Mucosa of rectum (tissue), 2 donors: ENCODE measurements around the gene CEACAM1.
"Not testable (repeated sequence)": the region's sequence is repeated elsewhere in the genome, so short reads cannot be mapped to it uniquely, and the experiment has no call there.

Source experiments
- H3K27ac ChIP-seq, 2 donors: one replicate each; pipeline ENCODE4 v1.7.0; 2013; ENCODE audit warnings: inconsistent platforms in 2 of 2, low read depth in 2 of 2, low read length in 2 of 2
- H3K27me3 ChIP-seq, 2 donors: one replicate each; pipeline ENCODE4 v1.7.0; 2013; ENCODE audit warnings: low read length in 2 of 2; ENCODE audit not compliant: control insufficient read depth in 2 of 2, insufficient read depth in 2 of 2
- H3K36me3 ChIP-seq, 2 donors: one replicate each; pipeline ENCODE4 v1.7.0; 2013; ENCODE audit warnings: low read length in 2 of 2; ENCODE audit not compliant: control insufficient read depth in 2 of 2, insufficient read depth in 2 of 2
- H3K4me1 ChIP-seq, 2 donors: one replicate each; pipeline ENCODE4 v1.7.0; 2013; ENCODE audit warnings: low read length in 2 of 2, mild to moderate bottlenecking in 1 of 2; ENCODE audit not compliant: control insufficient read depth in 2 of 2, insufficient read depth in 2 of 2
- H3K4me3 ChIP-seq, 2 donors: one replicate each; pipeline ENCODE4 v1.7.0; 2013; ENCODE audit warnings: low read length in 2 of 2
- H3K9ac ChIP-seq, 2 donors: one replicate each; pipeline ENCODE4 v1.7.0; 2013; ENCODE audit warnings: low read length in 2 of 2, low read depth in 1 of 2, mild to moderate bottlenecking in 1 of 2
- H3K9me3 ChIP-seq, 2 donors: one replicate each; pipeline ENCODE4 v1.7.0; 2013; ENCODE audit warnings: low read length in 2 of 2; ENCODE audit not compliant: control insufficient read depth in 2 of 2
- donor health status: healthy.
- donor health status: Normal muscosa, but diverticular disease.

The CEACAM1 gene

DNA sequence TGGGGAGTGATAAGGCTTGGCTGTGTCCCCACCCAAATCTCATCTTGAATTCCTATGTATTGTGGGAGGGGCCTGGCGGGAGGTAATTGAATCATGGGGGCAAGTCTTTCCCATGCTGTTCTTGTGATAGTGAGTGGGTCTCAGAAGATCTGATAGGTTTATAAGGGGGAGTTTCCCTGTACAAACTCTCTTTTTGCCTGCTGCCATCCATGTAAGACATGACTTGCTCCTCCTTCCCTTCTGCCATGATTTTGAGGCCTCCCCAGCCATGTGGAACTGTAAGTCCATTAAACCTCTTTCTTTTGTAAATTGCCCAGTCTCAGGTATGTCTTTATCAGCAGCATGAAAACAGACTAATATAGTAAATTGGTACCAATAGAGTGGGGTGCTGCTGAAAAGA is 20.8 kb upstream of the CEACAM1 start:
- not testable (repeated sequence) for H3K27ac ChIP-seq, H3K9me3 ChIP-seq, H3K36me3 ChIP-seq, H3K27me3 ChIP-seq, H3K4me3 ChIP-seq, H3K9ac ChIP-seq, H3K4me1 ChIP-seq

GRCh38 chr19:42548552-42548951 is 20.3 kb upstream of the CEACAM1 start:
- no peak overlapping the region for H3K27ac ChIP-seq
- H3K9ac ChIP-seq: no peak overlapping the region
- H3K9me3 ChIP-seq: no peaks in the 10 kb centered on the region
- H3K27me3 ChIP-seq: peaks cover 0 to 6% of the 10 kb centered on the region in 2 donors
- H3K4me1 ChIP-seq: no peaks in the 10 kb centered on the region
- no peaks in the 10 kb centered on the region for H3K36me3 ChIP-seq
- no peak overlapping the region for H3K4me3 ChIP-seq

- no peak overlapping the region for H3K27ac ChIP-seq
- H3K27me3 ChIP-seq: peaks cover 0 to 6% of the 10 kb centered on the region in 2 donors
- H3K36me3 ChIP-seq: no peaks in the 10 kb centered on the region
- H3K4me3 ChIP-seq: no peak overlapping the region
- no peak overlapping the region for H3K9ac ChIP-seq
- no peaks in the 10 kb centered on the region for H3K4me1 ChIP-seq
- H3K9me3 ChIP-seq: no peaks in the 10 kb centered on the region
These were observed 19.6 kb upstream of the CEACAM1 start for GRCh38 chr19:42547929-42548328.

DNA sequence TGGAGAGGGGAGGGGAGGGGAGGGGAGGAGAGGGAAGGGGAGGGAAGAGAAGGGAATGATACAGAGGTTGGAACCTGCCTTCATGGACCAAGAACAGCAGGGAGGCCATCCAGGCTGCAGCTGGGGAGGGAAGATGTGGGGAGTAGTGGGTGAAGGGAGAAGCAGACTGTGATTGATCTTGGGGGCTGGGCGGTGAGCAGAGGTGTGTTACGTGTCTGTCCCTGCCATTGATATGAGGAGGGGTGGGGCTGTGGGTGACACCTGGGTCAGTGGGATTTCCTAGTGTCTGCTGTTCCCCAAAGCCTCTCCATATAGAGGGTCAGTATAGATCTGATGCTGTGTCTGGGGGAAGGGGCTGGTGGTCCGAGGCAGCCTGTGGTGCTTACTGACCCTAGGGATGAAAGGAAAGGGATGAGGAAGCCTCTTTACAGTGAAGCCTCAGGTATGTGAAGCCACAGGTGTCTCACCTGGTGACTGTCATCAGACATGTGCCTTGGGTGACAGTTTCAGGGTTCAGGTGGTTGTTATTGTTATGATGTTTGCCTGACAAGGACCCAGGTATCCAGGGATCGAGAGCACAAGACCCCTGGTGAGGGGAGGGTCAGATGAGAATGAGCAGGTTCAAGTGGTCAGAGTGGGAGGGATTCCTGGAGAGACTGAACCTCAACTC is 18.7 kb upstream of the CEACAM1 start:
- Histone ChIP-seq H3K9me3 (no peaks in the 10 kb centered on the region), H3K27me3 (peaks cover 0 to 4% of the 10 kb centered on the region in 2 donors), H3K4me3 (no peak overlapping the region), H3K9ac (no peak overlapping the region), H3K27ac (no peak overlapping the region), H3K36me3 (no peaks in the 10 kb centered on the region), H3K4me1 (no peaks in the 10 kb centered on the region)

DNA sequence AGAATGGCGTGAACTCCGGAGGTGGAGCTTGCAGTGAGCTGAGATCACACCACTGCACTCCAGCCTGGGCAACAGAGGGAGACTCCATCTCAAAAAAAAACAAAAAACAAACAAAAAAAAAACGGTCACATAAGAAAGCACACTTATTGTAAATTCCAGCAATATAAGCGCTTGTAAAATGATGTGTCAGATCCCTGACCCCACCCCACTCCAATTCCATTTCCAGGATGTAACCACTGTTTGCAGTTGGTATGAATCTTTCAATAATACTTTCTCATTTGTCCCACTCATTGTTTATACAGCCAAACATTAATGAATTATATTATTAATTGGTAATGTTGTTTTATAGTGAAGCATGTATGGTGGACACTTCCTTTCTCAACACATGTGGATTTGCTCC is 15.9 kb upstream of the CEACAM1 start:
- peaks cover 0 to 4% of the 10 kb centered on the region in 2 donors for H3K27me3 ChIP-seq
- H3K4me3 ChIP-seq: no peak overlapping the region
- H3K9me3 ChIP-seq: no peaks in the 10 kb centered on the region
- H3K27ac ChIP-seq: no peak overlapping the region
- no peaks in the 10 kb centered on the region for H3K36me3 ChIP-seq
- H3K4me1 ChIP-seq: no peaks in the 10 kb centered on the region
- H3K9ac ChIP-seq: no peak overlapping the region

DNA sequence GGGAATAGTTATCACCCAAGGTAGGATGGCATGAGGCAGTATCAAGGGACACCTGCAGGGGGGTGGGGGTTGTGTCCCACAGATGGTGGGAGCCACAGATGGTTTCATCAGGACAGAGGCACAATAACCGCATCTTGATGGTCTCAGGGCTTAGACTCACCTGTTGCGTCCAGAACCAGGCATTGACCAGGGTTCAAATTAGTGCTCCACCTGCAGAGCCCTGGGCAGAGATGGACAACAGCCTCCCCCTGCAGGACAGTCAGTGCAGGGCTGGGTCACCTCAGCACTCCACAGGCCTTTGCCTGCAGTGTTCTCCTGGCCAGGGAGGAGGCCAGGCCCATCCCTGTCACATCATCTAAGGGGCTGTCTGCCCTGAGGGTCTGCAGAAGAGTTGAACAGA is 14.5 kb upstream of the CEACAM1 start:
- H3K4me1 ChIP-seq: no peaks in the 10 kb centered on the region

GRCh38 chr19:42540071-42540553 is 11.8 kb upstream of the CEACAM1 start:
- Histone ChIP-seq H3K27me3 (no peaks in the 10 kb centered on the region), H3K4me1 (no peaks in the 10 kb centered on the region), H3K36me3 (no peaks in the 10 kb centered on the region), H3K4me3 (no peak overlapping the region), H3K9ac (no peak overlapping the region), H3K9me3 (no peaks in the 10 kb centered on the region), H3K27ac (no peak overlapping the region)

More for the DNA sequence above, 14.5 kb upstream of the CEACAM1 start:
- Histone ChIP-seq H3K9ac (no peak overlapping the region), H3K36me3 (no peaks in the 10 kb centered on the region), H3K9me3 (no peaks in the 10 kb centered on the region), H3K4me3 (no peak overlapping the region), H3K27me3 (peaks cover 0 to 4% of the 10 kb centered on the region in 2 donors), H3K27ac (no peak overlapping the region)

- H3K27ac ChIP-seq: no peak overlapping the region
- H3K27me3 ChIP-seq: no peaks in the 10 kb centered on the region
- H3K9me3 ChIP-seq: no peaks in the 10 kb centered on the region
- H3K4me1 ChIP-seq: no peaks in the 10 kb centered on the region
- H3K9ac ChIP-seq: no peak overlapping the region
- no peaks in the 10 kb centered on the region for H3K36me3 ChIP-seq
- no peak overlapping the region for H3K4me3 ChIP-seq
These were observed 10.8 kb upstream of the CEACAM1 start for GRCh38 chr19:42538841-42539709.

DNA sequence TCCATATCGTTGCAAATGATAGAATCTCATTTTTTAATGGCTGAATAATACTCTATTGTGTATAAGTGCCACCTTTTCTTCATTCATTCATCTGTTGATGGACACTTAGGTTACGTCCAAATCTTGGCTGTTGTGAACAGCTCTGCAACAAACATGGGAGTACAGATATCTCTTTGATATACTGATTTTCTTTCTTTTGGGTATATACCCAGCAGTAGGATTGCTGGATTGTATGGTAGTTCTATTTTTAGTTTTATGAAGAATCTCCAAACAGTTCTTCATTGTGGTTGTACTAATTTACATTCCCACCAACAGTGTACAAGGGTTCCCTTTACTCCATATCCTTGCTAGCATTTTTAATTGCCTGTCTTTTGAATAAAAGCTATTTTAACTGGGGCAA is 7.0 kb upstream of the CEACAM1 start:
- H3K9ac ChIP-seq, H3K36me3 ChIP-seq, H3K4me3 ChIP-seq, H3K4me1 ChIP-seq, H3K27ac ChIP-seq, H3K9me3 ChIP-seq, H3K27me3 ChIP-seq: not testable (repeated sequence)

DNA sequence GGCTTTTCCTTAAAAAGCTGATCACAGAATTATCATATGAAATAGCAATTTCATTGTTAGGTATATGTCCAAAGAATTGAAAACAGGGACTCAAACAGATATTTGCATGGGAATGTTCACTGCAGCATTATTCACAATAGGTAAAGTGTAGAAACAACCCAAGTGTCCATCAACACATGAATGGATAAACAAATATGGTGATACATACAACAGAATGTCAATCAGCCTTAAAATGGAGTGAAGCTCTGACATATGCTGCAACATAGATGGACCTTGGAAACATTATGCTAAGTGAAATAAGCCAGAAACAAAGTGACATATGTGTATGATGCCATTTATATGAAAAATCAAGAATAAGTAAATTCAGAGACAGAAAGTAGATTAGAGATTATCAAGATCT is 6.1 kb upstream of the CEACAM1 start:
- Histone ChIP-seq H3K9ac (no peak overlapping the region), H3K36me3 (no peaks in the 10 kb centered on the region), H3K4me3 (no peak overlapping the region), H3K27me3 (no peaks in the 10 kb centered on the region), H3K9me3 (no peaks in the 10 kb centered on the region), H3K4me1 (no peaks in the 10 kb centered on the region), H3K27ac (no peak overlapping the region)
